HG03280 (cell line): Measurements from ENCODE around the gene LRMDA.
"Not testable (repeated sequence)": the region's sequence is repeated elsewhere in the genome, so short reads cannot be mapped to it uniquely, and the experiment has no call there.

Source experiments
- ATAC-seq: cut with Tn5 transposase; IDR thresholded peaks from one replicate; pipeline ENCODE4 v1.9.1; 2021; ENCODE audit warnings: mild to moderate bottlenecking, moderate library complexity; ENCODE audit not compliant: unreplicated experiment

The LRMDA gene

DNA sequence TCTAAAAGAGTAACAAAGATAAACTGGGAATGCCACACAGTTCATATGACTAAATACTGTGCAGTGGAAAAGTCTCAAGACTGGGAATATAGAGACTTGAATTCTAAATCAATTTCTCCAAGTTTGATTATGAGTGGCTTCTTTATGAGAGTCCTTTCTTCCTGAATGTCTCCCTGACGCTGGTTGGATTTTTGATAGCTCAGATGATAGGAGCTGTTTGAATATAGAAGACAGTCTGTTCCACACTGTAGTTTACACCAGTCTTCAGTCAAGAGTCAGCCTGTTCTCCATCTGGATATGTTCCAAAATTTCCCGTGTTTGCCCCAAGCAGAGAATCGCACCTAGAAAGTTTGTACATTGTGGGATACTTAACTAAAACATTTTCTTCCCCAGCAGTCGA is 173.7 kb downstream of the LRMDA start:
- ATAC-seq = no peak

DNA sequence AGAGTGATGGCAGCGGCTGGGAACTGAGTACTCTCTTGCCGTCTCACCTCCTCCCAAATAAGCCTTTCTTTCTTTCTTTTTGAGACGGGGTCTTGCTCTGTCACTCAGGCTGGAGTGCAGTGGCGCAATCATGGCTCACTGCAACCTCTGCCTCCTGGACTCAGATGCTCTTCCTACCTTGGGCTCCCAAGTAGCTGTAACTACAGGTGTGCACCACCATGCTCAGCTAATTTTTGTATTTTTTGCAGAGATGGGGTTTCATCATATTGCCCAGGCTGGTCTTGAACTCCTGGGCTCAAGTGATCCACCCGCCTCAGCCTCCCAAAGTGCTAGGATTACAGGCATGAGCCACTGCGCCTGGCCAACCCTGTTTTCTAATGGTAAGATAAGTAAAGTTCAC is 174.4 kb downstream of the LRMDA start:
- ATAC-seq = not testable (repeated sequence)

DNA sequence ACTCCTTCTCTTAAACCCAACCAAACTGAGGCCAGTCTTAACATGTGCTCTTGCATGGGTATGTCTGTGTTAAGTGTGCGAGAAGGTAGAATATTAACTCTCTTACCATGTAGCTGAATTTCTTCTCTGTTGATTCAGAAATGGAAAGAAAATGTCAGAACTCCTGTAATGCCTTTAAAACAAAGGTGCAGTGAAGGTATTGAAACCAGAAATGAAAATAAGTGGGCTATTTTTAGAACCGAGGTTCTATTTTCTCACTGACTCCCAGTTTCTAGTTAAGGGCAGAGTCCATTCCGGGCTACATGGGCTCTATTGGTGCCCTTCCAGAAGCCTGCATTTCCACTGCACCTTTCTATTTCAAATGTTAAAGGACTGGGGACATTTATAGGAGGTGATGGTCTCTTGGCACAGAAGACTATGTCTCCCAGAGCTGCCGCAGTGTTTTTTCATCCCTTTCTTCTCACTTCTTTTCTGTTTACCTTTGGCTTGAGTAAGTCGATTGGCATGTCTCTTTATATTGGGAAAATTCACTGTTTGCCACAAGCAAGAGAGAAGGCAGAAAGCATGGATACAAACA is 174.9 kb downstream of the LRMDA start:
- peak; percentile 49 for ATAC-seq

DNA sequence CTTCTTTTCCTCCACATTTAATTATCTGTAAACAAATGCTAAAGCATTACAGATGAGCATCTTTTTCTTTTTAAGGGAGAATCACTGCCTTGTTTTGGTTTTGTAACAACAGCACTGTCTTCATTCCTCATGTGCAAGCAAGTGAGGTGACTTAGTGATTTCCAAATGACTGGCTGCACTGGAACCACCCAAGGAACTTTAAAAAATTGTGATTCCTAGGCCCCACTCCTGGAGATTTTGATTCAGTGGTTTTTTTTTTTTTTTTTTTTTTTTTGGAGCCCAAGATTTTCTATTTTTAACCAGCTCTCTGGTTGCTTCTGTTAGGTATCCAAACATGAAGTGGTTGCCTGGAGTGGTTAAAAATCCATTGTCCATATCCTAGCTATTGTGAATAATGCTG is 176.2 kb downstream of the LRMDA start:
- no peak for ATAC-seq

DNA sequence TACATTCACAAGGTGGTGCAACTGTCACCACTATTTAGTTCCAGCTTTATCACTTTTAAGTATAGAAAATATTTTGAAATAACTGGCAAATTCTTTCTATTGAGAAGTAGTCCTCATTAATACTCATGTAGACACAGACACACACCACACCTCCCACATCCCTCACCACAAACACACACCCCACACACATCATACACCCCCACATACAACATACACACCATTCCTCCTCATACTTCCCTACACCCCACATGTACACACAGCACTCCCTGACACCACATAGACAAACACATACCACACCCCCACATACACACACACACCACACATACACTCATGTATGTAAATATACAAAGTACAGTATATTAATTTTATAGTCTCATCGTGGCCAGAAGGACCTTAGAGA is 178.8 kb downstream of the LRMDA start:
- no peak for ATAC-seq

DNA sequence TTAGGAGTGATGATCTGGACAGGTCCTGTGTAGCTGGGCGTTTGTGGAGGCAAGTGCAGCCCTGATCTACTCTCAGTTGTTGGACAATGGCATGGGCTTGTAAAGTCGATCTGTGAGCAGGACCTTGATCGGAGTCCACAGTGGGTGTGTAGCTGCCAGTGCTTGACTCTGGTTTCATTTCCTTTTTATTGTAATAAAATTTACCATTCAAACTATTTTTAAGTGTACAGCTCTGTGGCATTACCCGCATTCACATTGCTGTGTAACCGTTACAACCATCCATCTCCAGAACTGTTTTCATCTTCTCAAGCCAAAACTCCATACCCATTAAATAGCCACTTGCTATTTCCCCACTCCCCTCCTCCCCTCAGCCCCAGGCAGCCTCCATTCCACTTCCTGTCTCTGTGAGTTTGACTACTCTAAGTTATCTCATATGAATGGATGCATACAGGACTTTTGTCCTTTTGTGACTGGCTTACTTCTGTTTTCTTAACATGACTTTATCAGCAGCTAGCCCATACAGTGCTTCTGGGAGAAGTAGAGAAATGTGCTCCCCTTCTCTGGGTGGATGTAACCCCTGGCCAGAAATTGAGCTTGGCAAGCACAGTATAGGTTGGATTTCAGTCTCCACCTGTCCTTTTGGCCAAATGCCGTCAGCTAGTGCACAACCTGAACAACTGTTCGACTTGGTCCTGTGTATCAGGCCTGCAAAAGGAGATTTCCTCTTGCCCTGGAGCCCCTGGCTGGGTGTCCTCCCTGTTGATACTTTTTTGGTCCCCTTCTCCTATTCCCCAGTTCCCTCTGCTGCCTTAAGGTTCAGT is 180.0 kb downstream of the LRMDA start:
- no peak for ATAC-seq

DNA sequence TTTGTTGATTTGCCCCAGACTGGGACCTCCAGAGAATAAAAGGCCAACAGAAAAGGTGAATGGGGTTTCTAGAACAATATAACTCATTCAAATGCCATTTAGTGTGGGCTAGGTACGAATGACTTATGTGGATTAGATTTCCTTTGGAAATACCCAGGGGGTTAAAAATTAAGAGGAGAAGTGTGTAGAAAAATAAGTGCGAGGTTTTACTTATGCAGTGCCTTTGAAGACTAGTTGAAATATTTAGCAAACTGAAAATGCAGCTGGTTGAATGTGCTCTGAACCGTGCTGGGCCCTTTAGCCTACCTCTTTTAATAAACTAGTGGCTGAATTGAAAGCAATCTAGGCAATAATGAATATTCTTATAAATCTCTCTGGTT is 180.6 kb downstream of the LRMDA start:
- no peak for ATAC-seq

DNA sequence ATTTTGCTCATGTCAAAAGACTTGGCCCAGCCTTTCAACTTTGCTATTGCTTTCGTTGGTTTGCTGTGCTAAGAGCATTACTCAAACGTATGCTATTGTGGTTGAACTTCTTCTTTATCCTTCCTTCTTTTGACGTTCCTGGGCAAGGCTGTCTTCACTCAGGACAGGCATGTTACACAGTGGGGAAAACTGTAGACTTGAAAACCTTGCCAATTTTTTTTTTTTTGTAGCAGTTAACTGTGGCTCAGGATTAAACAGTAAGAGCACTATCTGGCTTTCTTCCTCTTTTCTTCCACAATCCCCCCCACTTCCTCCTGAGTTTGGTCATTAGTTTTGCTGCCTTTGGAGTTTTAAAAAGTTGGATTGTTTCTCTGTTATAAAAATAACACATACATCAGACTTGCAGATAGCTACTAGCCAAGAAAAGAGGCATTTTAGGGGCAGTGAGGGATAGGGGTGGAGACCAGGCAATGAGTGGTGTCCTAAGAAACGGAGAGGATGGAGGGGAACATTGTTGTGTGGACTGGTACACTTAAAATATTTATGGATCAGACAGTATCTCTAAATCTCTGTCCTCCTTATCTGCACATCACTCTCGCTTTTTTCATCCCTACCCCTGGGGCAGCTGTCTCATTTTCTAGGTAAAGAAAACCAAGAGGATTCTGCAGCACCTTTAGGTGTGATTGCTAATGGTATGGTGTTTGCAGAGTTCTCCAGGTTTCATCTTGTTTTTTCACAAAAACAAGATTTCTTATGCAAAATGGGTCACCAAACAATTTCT is 181.7 kb downstream of the LRMDA start:
- no peak for ATAC-seq

DNA sequence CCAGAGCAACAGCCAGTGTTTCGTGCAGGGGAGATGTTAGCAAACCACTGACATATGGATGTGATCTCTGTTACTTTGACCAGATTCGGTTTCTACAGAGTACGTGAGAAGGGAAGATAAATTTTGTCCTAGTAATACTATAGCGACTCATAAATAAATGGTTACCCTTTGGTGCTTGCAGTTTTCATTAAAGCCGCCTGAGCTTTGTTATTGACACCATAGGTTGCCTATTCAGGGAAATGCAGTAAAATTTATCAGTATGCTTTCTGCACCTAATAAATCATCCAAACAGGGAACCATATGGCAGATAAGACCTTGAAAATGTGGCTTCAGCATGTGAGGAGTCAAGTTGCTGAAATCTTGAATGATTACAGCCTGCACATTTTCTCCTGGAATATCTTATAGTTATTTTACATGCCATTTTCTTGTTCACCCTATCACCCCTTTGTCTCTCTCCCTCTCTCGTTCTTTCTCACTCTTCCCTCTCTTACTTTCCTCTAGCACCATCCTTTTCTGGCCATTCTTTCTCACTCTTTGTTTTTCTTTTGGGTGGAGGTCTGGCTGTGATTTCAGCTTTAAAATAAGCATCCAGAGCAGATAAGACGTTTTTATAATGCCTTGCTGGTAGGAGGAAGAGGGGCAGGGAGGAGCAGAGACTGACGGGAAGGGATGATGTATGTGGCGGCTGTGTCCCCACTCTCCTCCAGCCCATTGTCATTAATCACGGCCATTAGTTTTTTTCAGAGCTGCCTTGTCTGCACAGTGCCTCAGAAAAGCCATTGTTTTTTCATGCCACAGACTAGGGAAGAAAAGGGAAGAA is 182.5 kb downstream of the LRMDA start:
- ATAC-seq = no peak

DNA sequence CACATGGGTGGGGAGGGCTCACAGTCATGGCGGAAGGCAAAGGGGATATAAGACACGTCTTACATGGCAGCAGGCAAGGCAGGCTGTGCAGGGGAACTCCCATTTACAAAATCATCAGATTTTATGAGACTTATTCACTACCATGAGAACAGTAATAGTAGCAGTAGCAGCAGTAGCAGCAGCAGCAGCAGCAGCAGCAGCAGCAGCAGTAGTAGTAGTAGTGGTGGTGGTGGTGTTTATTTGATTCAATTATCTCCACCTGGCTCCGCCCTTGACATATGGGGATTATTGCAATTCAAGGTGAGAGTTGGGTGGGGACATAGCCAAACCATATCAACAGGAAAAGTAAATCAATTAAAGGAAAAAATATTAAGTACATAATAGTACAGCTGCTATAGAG is 184.7 kb downstream of the LRMDA start:
- ATAC-seq = no peak

DNA sequence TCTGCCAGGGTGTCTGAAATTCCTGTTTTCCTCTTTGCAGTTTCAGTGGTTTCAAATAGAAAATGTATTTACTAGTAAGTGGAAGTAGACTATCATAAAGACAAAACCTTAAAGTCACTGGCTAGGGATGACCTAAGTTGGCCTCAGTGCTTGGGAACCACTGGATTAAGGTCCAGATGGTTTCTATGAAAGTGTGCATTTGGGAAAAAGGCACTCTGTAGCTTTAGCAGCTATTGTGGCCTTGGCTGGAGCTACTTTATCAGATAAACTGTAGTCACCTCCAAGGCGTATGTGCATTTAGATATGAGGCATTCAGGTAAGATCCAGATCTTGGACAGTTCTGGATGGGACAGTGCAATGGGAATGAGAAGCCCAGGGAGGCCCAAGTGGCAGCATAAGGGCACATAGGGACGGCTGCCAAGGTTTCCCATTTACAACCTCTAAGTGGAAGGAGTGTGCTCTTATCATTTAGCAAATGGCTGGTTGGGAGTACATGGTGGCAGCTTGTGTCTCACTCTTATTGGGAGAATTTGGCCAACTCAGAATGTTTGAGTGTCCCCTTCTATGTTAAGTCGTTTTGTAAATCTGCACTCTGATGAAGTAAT is 185.6 kb downstream of the LRMDA start:
- ATAC-seq = no peak

DNA sequence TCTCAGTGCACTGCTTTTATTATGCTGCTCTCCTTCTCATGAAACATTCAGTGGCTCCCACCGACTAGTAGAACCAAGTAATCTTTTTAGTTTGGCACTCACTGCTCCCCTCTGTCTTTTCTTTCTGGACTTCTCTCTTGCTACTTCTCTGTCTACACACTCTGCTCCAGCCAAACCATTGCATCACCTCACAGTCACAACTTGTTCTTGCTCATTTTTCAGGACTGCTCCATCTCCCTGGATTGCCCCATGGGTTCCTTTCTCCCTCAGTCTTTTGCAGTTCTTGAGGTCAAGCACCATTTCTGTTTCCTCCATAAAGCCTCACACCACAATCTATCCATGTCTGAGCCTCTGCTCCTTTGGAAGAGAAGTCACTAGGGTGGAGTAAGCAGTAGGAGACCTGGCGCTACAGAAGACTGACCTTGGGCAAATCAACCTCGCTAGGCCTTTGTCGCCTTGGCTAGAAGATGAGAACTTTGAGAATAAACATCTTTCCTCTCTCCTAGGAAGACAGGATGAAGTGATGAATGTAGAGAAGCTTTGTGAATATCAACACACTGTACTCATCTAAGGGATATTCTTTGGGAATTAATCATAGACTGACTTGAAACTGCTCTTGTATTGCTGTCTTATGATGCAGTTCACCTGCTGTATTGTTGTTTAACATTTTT is 186.2 kb downstream of the LRMDA start:
- no peak for ATAC-seq

DNA sequence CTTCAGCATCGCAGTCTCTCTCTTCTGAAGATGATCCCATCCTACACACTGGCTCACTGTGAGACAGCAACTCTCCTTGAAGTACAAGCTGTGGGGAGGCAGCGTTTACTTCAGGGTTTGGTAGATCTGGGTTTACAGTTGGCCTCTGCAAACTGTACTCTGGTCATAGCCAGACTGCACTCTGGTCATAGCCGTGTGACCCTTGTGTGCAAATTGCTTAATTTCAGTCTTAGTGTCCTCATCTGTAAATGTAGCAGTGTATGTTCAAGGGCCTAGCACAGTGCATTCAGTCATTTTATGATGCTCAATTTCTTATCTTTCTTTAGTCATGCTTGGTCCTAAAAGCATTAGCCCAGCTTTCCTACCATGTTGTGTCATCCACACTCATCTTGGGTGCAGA is 188.2 kb downstream of the LRMDA start:
- no peak for ATAC-seq

DNA sequence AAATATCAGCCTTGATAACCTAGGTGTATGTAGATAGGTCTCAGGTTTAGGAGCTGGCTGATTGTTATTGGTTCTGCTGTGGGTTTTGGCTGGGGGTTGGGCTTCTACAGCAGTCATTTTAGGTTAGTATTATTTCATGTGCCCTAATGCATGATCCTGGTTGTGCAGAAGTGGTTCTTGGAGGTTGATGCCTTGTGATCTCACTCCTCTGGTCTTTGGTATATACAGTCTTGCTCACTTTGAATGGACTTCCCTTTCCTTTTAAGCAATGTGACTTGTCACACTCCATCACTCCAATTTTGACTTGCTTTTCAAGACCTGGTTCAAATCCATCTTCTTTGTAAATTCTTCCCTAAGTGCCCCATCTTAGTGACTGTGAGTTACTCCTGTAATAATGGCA is 188.9 kb downstream of the LRMDA start:
- no peak for ATAC-seq

DNA sequence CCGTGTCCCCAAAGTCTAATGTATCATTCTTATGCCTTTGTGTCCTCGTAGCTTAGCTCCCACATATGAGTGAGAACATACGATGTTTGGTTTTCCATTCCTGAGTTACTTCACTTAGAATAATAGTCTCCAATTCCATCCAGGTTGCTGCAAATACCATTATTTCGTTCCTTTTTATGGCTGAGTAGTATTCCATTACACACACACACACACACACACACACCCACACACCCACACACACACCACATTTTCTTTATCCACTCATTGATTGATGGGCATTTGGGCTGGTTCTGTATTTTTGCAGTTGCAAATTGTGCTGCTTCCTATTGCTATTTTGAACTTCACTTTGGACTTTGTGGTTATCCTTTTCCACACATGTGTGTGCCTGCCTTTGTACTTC is 189.6 kb downstream of the LRMDA start:
- not testable (repeated sequence) for ATAC-seq

DNA sequence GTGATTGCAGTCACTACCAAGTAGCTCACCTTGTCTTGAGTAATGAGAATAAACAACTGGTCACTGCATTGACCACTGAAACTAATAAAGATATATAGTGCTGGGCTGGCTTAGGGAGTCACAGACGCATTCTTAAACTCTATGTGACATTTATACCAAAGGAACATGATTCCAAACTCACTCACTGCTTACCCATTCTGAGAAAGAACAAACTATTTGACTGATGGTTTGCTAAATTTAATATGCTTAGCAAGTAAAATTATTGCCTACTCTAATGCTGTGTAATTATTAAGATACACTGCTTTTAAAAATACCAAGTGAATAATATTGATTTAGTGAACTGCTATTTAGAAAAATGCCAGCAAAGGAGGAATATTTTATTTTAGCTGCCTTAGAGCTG is 191.1 kb downstream of the LRMDA start:
- ATAC-seq = no peak

DNA sequence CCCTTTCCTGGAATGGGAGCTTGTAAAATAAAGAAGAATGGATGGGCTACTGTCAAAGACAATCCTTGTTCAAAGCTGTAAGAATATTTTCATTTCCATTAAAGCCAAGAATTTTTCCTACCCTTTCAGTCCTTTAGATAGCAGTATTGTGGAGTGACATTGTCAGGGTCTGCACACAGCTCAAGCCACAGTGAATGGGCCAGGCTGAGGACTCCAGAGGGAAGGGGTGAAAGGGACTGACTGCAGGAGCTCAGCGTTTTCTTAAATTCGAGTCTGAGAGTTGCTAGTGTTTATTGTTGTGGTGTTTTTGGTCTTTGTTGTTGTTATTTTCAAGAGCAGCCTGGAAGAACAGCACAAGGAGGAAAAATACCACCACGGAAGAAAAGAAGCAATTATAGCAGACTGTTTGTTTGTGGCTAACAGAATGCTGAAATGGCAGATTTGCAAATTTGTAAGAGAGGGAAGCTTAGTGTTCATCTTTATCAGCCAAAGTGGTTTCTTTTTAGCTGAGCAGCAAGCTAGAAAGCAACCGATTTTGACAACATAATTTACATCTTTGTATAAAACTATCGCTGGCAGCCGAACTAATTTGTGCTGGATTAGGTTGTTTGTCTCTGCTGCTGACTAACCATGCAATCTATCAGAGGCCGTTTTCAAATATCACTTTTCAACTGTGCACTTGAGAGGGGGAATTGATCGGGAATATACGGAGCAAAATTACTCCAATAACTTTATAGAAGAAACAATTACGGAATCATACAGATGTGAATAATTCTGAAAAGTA is 192.1 kb downstream of the LRMDA start:
- no peak for ATAC-seq

DNA sequence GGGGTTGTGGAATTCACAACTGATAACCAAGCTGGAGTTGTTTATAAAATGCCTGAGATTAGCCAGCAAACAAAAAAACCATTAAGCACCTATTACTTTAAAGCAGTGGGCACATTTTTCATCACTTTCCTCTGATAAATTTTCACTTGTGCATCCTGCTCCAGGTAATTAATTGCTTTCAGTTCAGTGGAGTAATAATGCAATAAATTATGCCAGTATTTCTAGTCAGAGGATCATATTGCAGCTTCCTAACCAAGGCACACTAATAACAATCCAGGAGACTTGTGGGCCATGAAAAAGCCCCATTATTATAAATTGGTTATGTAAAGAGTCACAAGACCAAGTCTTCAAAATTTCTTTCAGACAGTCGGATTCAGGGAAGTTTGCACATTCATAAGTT is 193.2 kb downstream of the LRMDA start:
- ATAC-seq = no peak

DNA sequence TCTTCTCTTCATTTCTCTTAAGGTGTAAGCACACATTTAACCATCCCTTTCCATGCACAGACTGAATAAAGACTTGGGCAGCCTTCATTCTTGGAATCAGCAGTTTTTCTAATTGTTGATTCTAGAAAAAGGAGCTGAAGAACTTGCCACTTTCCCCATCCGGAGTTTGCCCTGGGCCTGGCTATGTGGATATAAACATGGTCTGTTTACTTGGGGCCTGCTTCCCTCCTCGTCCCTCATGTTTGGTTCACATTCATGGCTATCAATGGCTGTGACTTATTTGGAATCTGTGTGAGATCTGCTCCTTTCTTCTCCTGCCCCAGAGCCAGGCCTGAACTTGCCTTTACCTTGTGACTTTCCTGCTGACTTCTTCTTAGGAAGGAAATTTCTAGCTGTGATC is 199.3 kb downstream of the LRMDA start:
- no peak for ATAC-seq
